Amniotic epithelial cell (primary cell): ENCODE data around the gene KLRF1.
A peak's percentile ranks its signal among the peaks of the same experiment; 100 is the strongest.
"Not testable (repeated sequence)": the region's sequence is repeated elsewhere in the genome, so short reads cannot be mapped to it uniquely, and the experiment has no call there.

Experiments used
- DNase-seq: peaks from one replicate; pipeline ENCODE4 v3.0.0-alpha.2; 2010; ENCODE audit warnings: low read depth

Gene KLRF1

DNA sequence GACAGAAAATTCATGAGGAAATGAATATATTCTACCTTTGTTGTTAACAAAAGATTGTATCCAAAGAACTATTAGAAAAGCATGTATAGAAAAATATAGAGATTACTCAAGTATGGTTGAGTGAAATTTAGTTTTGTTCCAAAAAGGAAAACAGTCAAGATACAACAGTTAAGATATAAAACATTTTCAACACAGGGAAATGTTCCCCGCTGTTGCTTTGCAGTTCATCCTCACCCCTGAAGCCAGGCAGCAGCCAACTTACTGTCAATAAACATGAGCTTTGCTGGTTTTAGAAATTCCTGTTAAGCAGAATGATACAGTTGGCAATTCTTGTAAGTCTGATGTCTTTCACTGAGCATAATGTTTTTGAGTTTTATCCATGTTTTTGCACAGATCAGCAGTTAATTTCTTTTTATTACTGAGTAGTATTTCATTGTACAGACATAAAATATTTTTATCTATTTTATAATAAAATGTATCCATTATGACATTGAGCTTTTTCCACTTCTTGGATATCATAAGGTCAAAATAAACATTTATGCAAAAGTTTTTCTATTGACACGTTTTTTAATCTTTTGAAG lies 43.1 kb downstream of the KLRF1 start:
- peak; percentile 15 for DNase-seq

- DNase-seq, result no peak
These were observed 44.9 kb downstream of the KLRF1 start for GRCh38 chr12:9872162-9872561.

- no peak for DNase-seq
These were observed 45.5 kb downstream of the KLRF1 start for GRCh38 chr12:9872742-9873141.

GRCh38 chr12:9876120-9876519 lies 48.8 kb downstream of the KLRF1 start:
- DNase-seq, result not testable (repeated sequence)

DNA sequence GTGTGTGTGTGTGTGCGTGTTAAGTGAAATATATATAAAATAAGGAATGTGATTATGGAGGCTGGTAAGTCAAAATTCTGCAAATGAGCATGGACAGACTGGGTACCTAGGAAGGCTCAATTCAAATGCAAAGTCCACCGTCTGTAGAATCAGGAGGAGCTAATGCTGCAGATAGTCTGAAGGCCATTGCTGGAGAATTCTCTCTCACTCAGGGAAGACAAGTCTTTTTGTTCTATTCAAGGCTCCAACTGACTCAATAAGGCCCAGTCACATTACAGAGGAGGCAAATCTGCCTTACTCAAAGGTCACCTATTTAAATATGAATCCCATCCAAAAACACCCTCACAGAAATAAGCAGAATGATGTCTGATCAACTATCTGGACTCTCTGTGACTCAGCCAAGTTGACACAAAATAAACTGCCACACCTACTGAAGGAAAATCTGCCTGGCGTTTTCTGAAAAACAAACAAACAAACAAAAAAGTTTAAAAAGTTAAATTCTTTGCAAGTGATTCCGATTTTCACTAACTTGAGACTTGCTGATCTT lies 53.3 kb downstream of the KLRF1 start:
- DNase-seq, result no peak

DNA sequence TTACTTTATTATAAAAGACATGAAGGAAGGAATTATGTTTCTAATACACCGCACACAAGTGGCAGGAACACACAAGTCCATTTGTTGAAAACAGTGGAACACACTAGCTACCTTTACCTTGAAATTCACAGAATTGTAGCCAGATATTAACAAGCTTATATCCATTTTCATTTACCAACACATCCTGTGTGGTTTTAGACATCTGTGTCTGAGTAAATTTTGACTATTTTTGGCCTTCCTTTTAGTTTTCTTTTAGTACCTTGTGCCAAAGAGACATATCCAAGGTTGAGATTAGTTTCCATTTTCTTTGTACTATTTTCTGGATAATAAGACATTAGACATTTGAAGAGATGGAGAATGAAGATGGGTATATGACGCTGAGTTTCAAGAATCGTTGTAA lies 54.0 kb downstream of the KLRF1 start, which contains the start of gene KLRF2:
KLRF2 (plus strand) TSS at position 244 of the 400 bp plus-strand sequence; CDS start at position 351, 107 bp downstream.
- DNase-seq, result no peak

DNA sequence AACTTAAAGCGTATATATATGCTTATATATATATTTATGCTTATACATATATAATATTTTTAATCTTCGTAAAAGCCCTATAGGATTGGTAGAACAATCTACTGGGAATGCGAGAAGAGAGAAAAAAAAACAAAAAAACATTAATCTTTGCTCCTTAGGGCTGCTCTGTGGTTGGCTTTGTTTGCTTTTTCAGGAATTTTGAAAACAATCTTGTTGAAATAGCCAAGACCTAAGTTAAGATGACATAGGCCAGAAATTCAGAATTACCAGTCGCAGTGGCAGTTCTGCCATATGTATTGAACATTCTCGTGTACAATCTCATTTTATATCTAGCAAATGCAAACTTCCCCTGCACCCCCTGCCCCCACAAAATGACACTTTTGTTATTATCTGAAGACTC lies 54.7 kb downstream of the KLRF1 start:
- no peak for DNase-seq

GRCh38 chr12:9883175-9883574 lies 55.9 kb downstream of the KLRF1 start:
- DNase-seq, result peak; percentile 33

GRCh38 chr12:9888665-9889273 lies 61.5 kb downstream of the KLRF1 start:
- DNase-seq, result no peak
